ENCODE measurements around the gene BANF1.

DNA sequence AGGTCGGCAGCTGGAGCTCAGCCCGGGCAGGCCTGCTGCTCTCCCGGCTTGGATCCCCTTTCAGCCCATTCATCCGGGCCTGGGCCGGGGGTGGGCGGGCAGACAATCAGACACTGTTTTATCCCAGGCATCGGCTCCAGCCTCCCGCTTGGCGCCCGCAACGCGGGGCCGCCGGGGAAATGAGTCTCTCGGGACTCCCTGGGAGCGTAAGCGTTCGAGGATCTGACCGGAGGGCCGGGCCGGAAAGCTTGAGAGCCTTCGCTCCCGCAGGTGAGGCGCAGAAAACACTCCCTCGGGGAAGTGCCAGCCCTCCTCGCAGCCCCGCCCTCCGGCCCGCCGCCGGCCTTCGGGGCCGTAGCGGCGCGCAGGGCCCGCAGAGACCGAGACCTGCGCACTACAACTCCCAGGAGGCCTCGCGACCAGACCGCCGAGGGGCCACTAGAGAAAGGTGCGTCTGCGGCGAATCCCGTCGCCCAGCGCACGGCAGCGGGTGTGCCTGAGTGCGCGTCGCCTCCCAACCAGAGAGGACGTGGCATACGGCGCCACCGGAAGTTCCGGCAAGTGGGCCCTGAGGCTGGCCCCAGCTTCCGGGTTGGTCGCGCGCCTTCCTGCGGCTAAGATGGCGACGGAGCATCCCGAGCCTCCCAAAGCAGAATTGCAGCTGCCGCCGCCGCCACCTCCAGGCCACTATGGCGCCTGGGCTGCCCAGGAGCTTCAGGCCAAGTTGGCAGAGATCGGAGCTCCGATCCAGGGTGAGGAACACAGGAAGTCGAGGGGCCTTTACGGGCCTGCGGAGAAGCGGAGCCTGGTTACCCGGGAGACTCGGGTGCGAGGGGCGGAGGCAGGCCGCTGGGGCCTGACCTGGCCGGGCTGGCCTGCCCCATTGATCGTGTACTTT lies 49.7 kb downstream of the BANF1 start, which contains the start of gene SF3B2:
- no peak for TF ChIP-seq EZH2 (IDR thresholded peaks at IDR 0.05; ENCODE audit: borderline replicate concordance, low read length)
- TF ChIP-seq, protein P1, sequence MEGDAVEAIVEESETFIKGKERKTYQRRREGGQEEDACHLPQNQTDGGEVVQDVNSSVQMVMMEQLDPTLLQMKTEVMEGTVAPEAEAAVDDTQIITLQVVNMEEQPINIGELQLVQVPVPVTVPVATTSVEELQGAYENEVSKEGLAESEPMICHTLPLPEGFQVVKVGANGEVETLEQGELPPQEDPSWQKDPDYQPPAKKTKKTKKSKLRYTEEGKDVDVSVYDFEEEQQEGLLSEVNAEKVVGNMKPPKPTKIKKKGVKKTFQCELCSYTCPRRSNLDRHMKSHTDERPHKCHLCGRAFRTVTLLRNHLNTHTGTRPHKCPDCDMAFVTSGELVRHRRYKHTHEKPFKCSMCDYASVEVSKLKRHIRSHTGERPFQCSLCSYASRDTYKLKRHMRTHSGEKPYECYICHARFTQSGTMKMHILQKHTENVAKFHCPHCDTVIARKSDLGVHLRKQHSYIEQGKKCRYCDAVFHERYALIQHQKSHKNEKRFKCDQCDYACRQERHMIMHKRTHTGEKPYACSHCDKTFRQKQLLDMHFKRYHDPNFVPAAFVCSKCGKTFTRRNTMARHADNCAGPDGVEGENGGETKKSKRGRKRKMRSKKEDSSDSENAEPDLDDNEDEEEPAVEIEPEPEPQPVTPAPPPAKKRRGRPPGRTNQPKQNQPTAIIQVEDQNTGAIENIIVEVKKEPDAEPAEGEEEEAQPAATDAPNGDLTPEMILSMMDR (conservative IDR thresholded peaks at IDR 0.05 in 1 of 2, IDR thresholded peaks at IDR 0.05 in 1 of 2; ENCODE audit: extremely low read depth in 1 of 2, insufficient read depth in 1 of 2, low read depth in 1 of 2, low read length in 2 of 2): peak in 1 of 2 donors; percentile 5
